Tibial nerve (tissue), 4 donors: ENCODE results near the gene SLC17A9.

Experiments used
- CTCF ChIP-seq, 5 experiments: fragments of 200-600 bp in 3 of 5; fragments of 450-650 bp in 2 of 5; sonication (generic) in 3 of 5; IDR thresholded peaks; one replicate each; pipeline ENCODE4 v1.5.1; 2016 to 2019; ENCODE audit warnings: antibody characterized with exemption in 5 of 5, mild to moderate bottlenecking in 3 of 5, moderate library complexity in 2 of 5
- EP300 ChIP-seq, 2 donors: sonication (generic); formaldehyde crosslinking; IDR thresholded peaks; one replicate each; pipeline ENCODE4 v1.6.1; 2017; ENCODE audit warnings: antibody characterized with exemption in 2 of 2, mild to moderate bottlenecking in 1 of 2
- POLR2A ChIP-seq, 2 donors: fragments of 450-650 bp; IDR thresholded peaks; one replicate each; pipeline ENCODE4 v1.6.1; 2017; ENCODE audit warnings: antibody characterized with exemption in 2 of 2, mild to moderate bottlenecking in 2 of 2, moderate library complexity in 2 of 2

GRCh38 chr20:63004607-63005364 lies 52.3 kb downstream of the SLC17A9 start:
- TF ChIP-seq CTCF (IDR thresholded peaks at IDR 0.05), result no peak
- no peak for TF ChIP-seq POLR2A (IDR thresholded peaks at IDR 0.05)
- TF ChIP-seq EP300 (IDR thresholded peaks at IDR 0.05), result no peak
